GM11168 (cell line): ENCODE data around the gene SRGAP1.
"Not testable (repeated sequence)": the region's sequence is repeated elsewhere in the genome, so short reads cannot be mapped to it uniquely, and the experiment has no call there.

Experiments
- in situ Hi-C: fragments of 300-500 bp; cut with MboI; formaldehyde crosslinking; loops from one replicate; pipeline ENCODE4 v1.12.0; 2022; ENCODE audit warnings: low sequenced_read_pairs; ENCODE audit not compliant: unreplicated experiment

The SRGAP1 gene

DNA sequence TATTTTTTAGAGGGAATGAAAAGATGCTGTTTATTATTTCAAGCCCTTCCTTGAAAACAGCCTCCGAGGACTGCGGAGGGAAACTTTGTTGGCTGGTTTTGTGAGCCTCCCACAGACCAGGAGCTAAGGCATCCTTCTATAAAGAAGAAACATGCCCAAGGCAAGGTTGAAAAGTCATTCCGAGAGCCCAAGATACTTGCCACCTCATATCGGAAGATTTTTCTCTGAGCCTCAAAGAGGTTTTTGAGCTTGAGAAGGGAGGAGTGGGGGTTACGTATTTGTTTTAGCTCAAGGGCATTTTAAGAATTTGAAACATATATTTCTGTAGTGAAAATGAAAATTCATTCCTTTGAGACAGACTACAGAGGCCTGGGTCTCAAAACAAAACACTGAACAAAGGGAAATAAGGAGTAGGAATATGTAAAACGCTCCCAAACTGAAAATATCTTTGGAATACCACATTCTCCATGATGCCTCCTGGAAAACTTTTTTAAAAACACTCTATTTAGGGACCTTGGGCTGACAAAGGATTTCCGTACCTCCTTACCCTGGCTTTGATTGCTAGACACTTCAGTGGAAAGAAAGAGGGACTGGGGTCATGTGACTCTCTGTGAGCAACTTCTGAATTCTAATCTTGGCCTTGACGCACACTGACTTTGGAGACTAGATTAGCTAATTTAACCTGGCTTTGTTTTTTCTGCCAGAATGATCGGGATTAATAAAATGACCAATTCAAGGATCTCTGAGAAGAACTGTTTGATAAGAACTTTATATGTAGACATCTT is 180.9 kb downstream of the SRGAP1 start:
- in situ Hi-C loops = no loop called here

GRCh38 chr12:64027311-64027710 is 182.8 kb downstream of the SRGAP1 start:
- in situ Hi-C loops = no loop called here

DNA sequence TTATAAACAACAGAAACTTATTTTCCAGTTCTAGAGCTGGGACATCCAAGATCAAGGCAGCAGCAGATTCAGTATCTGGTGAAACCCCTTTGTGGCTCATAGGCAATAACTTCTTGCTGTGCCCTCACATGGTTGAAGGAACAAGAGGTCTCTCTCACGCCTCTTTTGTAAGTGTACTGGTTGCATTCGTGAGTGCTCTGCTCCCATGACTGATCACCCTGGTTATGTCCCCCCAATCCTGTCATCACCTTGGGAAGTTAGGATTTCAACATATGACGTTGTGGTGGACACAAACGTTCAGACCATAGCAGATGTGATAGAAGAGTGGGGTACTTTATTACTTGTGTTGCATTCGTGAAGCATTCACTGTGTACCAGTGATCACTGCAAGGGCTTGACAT is 184.0 kb downstream of the SRGAP1 start:
- in situ Hi-C loops = no loop called here

DNA sequence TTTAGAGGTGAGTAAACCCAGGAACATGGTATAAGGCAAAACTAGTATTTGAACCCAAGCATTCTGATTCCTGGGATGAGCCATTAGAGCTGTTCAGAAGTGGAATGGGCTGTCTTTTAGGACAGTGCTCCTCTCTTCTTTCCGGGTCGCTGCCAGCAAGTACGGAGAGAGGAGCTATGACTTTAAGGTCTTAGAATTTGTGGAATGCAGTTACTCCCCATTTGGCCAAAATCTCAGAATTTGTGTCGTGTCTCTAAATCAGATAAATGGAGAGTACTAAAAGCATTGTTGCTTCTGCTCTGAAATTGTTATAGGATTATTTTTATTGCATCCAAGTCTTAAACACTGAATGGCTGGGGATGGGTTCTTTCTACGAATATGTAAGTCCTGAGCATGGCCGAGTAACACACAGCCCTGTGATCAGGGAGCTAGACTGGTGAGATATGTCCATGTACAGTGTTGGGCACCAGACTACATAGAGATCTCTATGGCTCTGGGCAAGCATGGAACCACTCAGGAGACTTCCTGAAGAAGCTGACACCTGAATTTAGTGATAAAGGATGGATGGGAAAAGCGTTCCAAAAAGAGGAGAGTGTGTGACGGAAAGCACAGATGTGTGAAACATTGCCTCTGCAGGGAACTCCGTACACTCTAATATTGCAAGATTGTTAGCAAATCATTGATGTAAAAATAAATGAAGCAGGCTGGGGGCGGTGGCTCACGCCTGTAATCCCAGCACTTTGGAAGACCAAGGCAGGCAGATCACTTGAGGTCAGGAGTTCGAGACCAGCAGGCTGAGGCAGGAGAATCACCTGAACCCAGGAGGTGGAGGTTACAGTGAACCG is 184.7 kb downstream of the SRGAP1 start:
- in situ Hi-C loops = no loop called here

DNA sequence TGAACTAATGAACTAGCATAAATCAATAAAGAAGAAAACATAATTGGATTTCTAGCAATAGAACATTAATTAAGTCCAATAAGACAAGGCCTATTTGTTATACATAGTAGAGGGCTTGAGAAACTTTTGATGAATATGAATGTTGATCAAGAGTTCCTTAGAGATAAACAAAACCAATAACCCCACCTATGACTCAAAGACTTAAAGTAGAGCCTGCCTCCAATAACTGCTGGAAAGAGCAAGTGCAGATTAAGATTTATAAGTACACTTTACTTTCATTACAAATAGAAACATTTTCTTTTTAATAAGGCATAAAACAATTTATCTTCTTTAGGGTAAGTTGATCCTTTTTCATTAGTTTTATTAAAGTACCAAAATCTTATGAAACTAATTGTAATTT is 185.7 kb downstream of the SRGAP1 start:
- in situ Hi-C loops = no loop called here

DNA sequence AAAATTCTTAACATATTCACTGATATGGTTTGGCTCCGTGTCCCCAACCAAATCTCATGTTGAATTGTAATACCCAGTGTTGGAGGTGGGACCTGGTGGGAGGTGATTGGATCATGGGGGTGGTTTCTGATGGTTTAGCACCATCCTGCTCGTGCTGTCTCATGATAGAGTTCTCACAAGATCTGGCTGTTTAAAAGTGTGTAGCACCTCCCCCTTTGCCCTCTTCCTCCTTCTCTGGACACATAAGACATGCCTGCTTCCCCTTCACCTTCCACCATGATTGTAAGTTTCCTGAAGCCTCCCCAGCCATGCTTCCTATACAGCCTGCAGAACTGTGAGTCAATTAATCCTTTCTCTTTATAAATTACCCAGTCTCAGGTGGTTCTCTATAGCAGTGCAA is 189.6 kb downstream of the SRGAP1 start:
- in situ Hi-C loops = not testable (repeated sequence)

- in situ Hi-C loops = no loop called here
Measured at GRCh38 chr12:64034901-64035576, 190.5 kb downstream of the SRGAP1 start.

- in situ Hi-C loops = no loop called here
Measured at GRCh38 chr12:64036414-64036813, 191.9 kb downstream of the SRGAP1 start.

DNA sequence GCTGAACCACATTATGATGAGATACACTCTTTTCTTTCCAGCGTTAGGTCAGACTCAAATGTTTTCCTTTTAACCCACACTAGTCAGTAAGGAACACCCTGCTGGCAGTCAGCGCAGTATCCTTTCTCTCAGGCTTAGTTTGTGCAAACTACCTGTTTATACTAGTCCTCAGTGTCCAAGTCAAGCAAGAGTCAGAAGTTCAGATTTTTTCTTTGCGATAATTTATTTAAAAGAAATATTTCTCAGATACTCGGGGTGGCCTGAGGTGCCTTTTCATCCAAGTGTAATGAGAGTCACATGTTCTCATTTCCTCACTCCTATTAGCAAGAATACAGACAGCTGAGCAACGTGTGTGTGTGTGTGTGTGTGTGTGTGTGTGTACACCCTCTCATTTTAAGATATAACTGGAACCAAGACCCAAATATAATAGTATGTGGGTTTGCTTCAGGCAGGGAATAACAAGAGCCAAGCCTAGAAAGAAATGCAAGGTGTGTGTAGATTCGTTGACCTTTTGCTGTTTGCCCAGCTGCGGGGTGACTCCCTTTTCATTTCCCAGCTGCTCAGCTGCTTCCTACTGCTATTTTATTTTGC is 194.9 kb downstream of the SRGAP1 start:
- in situ Hi-C loops = no loop called here

DNA sequence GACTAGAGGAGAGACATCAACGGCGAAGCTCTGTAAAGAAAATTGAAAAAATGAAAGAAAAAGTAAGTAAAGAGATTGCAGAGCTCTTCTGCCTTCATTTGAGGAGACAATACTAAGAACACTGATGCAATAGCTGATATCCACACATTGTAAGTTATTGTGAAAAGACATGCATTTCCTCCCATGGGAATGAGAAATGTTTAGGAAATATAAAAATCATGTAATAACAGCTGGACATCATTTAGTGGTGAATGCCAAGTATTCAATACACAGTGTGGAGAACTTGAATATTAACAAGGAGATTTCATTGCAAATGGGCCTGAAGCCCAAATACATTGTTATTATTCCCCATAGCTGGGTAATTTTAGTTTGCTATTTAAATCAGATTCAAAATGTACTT is 198.4 kb downstream of the SRGAP1 start:
- in situ Hi-C loops = no loop called here

GRCh38 chr12:64044191-64044590 is 199.7 kb downstream of the SRGAP1 start:
- in situ Hi-C loops = no loop called here

DNA sequence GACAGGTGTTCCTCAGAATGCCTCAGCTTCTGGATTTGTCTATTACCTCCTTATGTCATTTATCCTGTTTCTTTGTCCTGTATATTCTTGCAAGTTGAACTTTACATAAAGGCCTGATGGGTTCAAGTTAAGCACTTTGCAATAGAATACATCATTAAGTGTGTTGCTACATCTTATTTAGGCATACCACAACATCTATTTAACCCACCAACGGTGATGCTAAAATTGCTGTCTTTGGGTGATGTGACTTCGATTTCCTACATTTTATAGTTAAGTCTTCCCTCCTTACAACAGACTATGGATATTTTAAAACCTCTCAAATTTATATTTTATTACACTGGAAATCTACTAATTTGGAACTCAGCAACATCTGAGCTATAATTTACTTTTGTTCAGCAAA is 206.6 kb downstream of the SRGAP1 start:
- in situ Hi-C loops = no loop called here

DNA sequence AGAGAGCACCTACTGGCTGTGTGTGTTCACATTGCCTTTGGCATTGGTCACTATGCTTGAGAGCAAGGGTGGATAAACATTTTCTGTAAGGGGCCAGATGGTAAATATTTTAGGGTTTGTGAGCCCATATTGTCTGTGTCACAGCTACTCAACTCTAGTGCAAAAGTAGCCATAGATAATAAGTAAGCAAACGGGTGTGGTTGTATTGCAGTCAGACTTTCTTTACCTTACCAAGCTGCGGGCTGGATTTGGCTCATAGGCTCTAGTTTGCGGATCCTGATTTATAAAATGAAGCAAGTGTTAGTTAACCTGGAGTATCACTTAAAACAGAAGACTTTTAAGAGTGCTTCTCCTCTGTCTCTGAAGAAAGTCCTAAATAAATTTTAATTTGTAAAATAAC is 208.6 kb downstream of the SRGAP1 start:
- in situ Hi-C loops = no loop called here

DNA sequence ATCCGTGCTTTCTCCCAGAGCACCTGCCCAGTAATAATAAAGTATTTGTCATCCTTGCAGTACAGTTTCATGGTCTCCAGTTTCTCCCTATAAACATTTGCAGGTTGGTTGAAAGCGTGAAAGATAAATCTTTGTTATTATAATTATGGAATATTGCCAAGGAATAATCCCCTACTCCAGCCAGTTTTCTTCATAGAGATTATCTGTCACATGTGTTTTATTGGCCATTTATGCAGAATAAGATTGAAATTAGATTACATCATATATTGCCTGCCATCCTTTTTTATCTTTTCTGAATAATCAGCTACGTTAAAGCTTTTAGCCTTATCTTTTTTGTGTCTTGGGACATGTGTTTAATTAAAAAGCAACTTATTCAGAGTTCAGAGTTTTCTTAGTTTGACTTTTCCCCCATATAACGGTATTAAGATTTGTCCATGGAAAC is 209.6 kb downstream of the SRGAP1 start:
- in situ Hi-C loops = no loop called here

GRCh38 chr12:64056741-64057140 is 212.2 kb downstream of the SRGAP1 start:
- in situ Hi-C loops = no loop called here

GRCh38 chr12:64057706-64058105 is 213.2 kb downstream of the SRGAP1 start:
- in situ Hi-C loops = no loop called here

DNA sequence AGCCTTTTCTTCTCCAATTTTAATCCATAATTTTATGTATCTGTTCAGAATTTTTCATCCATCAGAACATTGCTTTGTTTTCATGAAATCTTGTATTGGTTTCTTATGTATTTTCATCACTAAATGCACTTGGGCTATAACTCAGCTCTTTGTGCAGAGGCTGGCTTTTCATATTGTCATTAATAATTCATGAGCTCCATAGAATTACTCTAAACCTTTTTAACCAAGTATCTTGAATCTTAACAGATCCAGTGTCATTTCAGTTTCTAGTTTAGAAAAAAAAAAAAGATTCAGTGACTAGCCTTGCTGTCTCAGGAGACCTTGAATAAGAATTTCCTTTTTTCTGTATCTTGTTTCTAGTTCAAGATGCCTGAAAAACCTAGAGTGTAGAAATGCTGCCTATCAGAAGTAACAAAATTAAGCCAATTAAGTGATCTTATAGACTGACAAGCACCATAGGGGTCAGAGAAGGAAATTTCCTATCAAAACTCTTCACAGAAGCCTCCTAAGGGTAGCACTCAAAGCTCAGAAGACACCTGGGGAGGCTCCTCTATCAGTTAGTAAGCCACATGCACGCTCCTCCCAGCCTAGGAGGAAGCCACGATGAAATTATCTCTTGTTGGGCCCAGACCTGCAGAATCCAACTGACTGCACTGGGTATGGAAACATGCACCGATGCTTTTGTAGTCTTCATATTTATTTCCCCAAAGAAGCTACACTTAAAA is 214.2 kb downstream of the SRGAP1 start:
- in situ Hi-C loops = no loop called here

DNA sequence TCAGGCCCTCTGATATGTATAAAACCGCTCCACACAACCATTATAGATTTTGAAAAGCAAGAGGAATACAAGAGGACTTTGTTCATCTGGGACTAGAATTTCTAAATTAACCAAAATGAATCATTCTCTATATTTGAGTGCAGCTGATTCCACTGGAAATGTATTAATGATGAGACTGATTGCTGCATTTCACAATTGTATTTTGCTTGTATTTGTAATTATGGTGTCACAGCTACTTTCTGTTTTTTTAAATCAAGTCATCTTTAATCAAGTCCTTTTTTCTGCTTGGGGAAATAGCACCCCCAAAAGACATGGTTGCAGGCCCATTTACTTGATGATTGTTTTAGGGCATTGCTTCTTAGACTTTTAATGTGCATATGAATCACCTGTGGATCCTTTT is 215.2 kb downstream of the SRGAP1 start:
- in situ Hi-C loops = no loop called here

GRCh38 chr12:64061868-64062375 is 217.4 kb downstream of the SRGAP1 start:
- in situ Hi-C loops = no loop called here

GRCh38 chr12:64063121-64063520 is 218.6 kb downstream of the SRGAP1 start:
- in situ Hi-C loops = no loop called here
